Loucy (cell line): ENCODE results near the gene CSNK2A2.

Experiments used
- H2AFZ ChIP-seq: fragments of 200-600 bp; sonication (generic); 2 replicates; pipeline ENCODE4 v1.6.0; 2016; ENCODE audit warnings: antibody characterized with exemption, mild to moderate bottlenecking, low read length, moderate library complexity
- H3F3A ChIP-seq: fragments of 200-600 bp; 2 replicates; pipeline ENCODE4 v1.6.0; 2016; ENCODE audit warnings: antibody characterized with exemption, low read depth, mild to moderate bottlenecking
- H3K27me3 ChIP-seq: fragments of 200-600 bp; sonication (generic); 2 replicates; pipeline ENCODE4 v1.6.1; 2014; ENCODE audit warnings: low read length, mild to moderate bottlenecking; ENCODE audit not compliant: insufficient read depth, poor library complexity, severe bottlenecking
- H3K36me3 ChIP-seq: fragments of 200-600 bp; sonication (generic); 2 replicates; pipeline ENCODE4 v1.6.1; 2016; ENCODE audit warnings: low read length; ENCODE audit not compliant: insufficient read depth
- H3K4me1 ChIP-seq: fragments of 200-600 bp; sonication (generic); 2 replicates; pipeline ENCODE4 v1.5.1; 2014; ENCODE audit warnings: low read length, mild to moderate bottlenecking; ENCODE audit not compliant: insufficient read depth, poor library complexity, severe bottlenecking
- H3K4me2 ChIP-seq: fragments of 200-600 bp; sonication (generic); 2 replicates; pipeline ENCODE4 v1.6.0; 2014; ENCODE audit warnings: antibody characterized with exemption, low read length, low read depth, mild to moderate bottlenecking; ENCODE audit not compliant: poor library complexity, severe bottlenecking
- H3K4me3 ChIP-seq: fragments of 200-600 bp; sonication (generic); 2 replicates; pipeline ENCODE4 v1.5.1; 2014; ENCODE audit warnings: low read length, mild to moderate bottlenecking, mixed read lengths; ENCODE audit not compliant: poor library complexity, severe bottlenecking
- H3K79me2 ChIP-seq: fragments of 200-600 bp; sonication (generic); 2 replicates; pipeline ENCODE4 v1.6.1; 2014; ENCODE audit warnings: low read length; ENCODE audit not compliant: insufficient read depth
- H3K9ac ChIP-seq: fragments of 200-600 bp; sonication (generic); 2 replicates; pipeline ENCODE4 v1.6.0; 2014; ENCODE audit warnings: mild to moderate bottlenecking, low read depth, low read length, moderate library complexity; ENCODE audit not compliant: poor library complexity, severe bottlenecking
- H3K9me2 ChIP-seq: fragments of 200-600 bp; sonication (generic); replicated peaks from 2 replicates; pipeline ENCODE4 v1.6.1; 2016; ENCODE audit warnings: low read depth, low read length, mixed read lengths
- H3K9me3 ChIP-seq: fragments of 200-600 bp; sonication (generic); 2 replicates; pipeline ENCODE4 v1.6.1; 2014; ENCODE audit warnings: mild to moderate bottlenecking, antibody characterized with exemption, low read length, low read depth; ENCODE audit not compliant: insufficient read depth
- H4K20me1 ChIP-seq: fragments of 200-600 bp; sonication (generic); 2 replicates; pipeline ENCODE4 v1.6.0; 2014; ENCODE audit warnings: antibody characterized with exemption, low read length, mild to moderate bottlenecking; ENCODE audit not compliant: insufficient read depth, poor library complexity, severe bottlenecking
- EZH2phosphoT487 ChIP-seq: fragments of 200-600 bp; IDR thresholded peaks from 2 replicates; pipeline ENCODE4 v1.6.1; 2018; ENCODE audit warnings: antibody characterized with exemption, mild to moderate bottlenecking, moderate library complexity, borderline replicate concordance
- TF ChIP-seq, protein P1 (sequence below): fragments of 200-600 bp; sonication (generic); conservative IDR thresholded peaks from 2 replicates; pipeline ENCODE4 v1.5.1; 2014; ENCODE audit warnings: mild to moderate bottlenecking, antibody characterized with exemption, low read length

CSNK2A2 gene

DNA sequence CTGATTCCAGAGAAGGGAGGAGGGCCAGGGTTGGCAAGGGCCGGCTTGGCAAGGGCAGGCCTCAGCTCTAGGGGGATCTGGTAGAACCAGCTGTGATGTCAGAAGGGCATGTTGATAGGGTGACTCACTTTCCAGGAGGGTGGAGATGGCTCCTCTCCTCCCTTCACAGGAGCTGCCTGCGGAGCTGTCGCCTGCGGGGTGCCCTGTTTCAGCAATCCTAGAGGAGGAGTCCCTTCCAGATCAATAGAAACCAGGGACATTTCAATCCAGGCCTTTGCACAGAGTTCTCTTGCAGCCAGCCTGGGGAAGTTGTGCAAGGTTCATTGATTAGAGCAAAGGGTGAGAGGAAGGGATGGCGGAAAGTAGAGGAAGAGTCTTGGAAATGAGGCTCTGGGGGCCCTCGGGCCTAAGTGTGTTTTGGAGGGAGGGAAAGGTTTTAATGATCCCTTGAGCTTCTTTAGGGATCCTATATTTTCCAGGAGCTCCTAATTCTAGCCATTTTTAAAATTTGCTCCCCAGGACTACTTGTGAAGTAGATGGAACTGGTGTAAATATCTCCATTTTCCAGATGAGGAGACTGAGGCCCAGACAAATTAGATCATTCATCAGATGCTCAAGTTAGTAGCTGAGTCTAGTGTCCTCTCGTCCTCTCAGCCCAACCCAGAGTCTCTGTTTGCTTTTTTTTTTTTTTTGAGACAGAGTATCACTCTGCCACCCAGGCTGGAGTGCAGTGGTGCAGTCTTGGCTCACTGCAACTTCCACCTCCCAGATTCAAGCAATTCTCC, 24.8 kb upstream of the CSNK2A2 start:
- H3K27me3 ChIP-seq: no peaks in the 10 kb centered on the region
- H3K9me2 ChIP-seq: no peaks in the 10 kb centered on the region
- H2AFZ ChIP-seq: no peak overlapping the region
- no peaks in the 10 kb centered on the region for H3K4me1 ChIP-seq
- H3K4me3 ChIP-seq: no peak overlapping the region
- H3K9me3 ChIP-seq: no peaks in the 10 kb centered on the region
- no peaks in the 10 kb centered on the region for H3F3A ChIP-seq
- no peaks in the 10 kb centered on the region for H4K20me1 ChIP-seq
- no peaks in the 10 kb centered on the region for H3K36me3 ChIP-seq
- no peaks in the 10 kb centered on the region for H3K79me2 ChIP-seq
- H3K9ac ChIP-seq: no peak overlapping the region
- H3K4me2 ChIP-seq: no peak overlapping the region
- TF ChIP-seq, protein P1, sequence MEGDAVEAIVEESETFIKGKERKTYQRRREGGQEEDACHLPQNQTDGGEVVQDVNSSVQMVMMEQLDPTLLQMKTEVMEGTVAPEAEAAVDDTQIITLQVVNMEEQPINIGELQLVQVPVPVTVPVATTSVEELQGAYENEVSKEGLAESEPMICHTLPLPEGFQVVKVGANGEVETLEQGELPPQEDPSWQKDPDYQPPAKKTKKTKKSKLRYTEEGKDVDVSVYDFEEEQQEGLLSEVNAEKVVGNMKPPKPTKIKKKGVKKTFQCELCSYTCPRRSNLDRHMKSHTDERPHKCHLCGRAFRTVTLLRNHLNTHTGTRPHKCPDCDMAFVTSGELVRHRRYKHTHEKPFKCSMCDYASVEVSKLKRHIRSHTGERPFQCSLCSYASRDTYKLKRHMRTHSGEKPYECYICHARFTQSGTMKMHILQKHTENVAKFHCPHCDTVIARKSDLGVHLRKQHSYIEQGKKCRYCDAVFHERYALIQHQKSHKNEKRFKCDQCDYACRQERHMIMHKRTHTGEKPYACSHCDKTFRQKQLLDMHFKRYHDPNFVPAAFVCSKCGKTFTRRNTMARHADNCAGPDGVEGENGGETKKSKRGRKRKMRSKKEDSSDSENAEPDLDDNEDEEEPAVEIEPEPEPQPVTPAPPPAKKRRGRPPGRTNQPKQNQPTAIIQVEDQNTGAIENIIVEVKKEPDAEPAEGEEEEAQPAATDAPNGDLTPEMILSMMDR: no peak
- no peak for TF ChIP-seq EZH2phosphoT487

DNA sequence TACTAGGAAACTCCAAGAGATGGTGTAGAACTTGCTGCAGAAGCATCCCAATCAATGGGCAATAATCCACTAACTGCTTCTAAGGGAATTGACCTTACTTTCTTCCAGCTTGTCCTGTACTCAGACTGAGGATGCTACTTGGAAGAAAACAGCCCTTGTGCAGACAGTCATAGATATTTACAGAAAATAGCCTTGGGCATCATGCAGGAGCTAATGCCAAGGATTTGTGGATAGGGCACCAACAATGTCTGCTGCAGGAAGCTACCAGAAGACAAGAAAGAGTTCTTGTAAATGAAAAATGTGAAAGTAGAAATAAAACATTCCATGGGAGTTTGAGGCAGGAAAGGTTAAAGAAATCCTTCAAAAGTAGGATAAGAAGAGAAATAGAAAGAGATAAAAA, 21.5 kb upstream of the CSNK2A2 start:
- H3K36me3 ChIP-seq: no peaks in the 10 kb centered on the region
- no peak overlapping the region for H3K4me3 ChIP-seq
- no peaks in the 10 kb centered on the region for H3K27me3 ChIP-seq
- H4K20me1 ChIP-seq: no peaks in the 10 kb centered on the region
- no peak overlapping the region for H2AFZ ChIP-seq
- no peaks in the 10 kb centered on the region for H3F3A ChIP-seq
- H3K9me3 ChIP-seq: no peaks in the 10 kb centered on the region
- TF ChIP-seq, protein P1: no peak
- TF ChIP-seq EZH2phosphoT487: no peak
- H3K9ac ChIP-seq: no peak overlapping the region
- H3K4me2 ChIP-seq: no peak overlapping the region
- no peaks in the 10 kb centered on the region for H3K9me2 ChIP-seq
- H3K79me2 ChIP-seq: no peaks in the 10 kb centered on the region
- H3K4me1 ChIP-seq: no peaks in the 10 kb centered on the region

DNA sequence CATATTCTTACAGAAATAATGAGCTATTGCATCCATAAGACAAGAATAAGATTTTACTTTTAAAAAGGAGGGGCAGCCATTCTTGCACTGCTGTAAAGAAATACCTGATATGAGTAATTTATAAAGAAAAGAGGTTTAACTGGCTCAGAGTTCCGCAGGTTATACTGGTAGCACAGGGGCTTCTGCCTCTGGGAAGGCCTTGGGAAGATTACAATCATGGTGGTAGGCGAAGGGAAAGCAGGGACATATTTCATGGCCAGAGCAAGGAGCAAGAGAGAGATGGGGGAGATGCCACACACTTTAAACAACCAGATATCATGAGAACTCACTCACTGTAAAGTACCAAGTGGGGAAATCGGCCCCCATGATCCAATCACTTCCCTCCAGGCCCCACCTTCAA, 20.9 kb upstream of the CSNK2A2 start:
- Histone ChIP-seq H3K36me3 (no peaks in the 10 kb centered on the region), H3K4me1 (no peaks in the 10 kb centered on the region), H3K4me2 (no peak overlapping the region), H4K20me1 (no peaks in the 10 kb centered on the region), H3K9me3 (no peaks in the 10 kb centered on the region), H3K9me2 (no peaks in the 10 kb centered on the region), H3K9ac (no peak overlapping the region), H3F3A (no peaks in the 10 kb centered on the region), H2AFZ (no peak overlapping the region), H3K79me2 (no peaks in the 10 kb centered on the region), H3K4me3 (no peak overlapping the region), H3K27me3 (no peaks in the 10 kb centered on the region)
- TF ChIP-seq, protein P1: no peak
- no peak for TF ChIP-seq EZH2phosphoT487
